C4-2B (cell line): ENCODE results near the gene CDYL.

Source experiments
- H3K27ac ChIP-seq: fragments of 450-650 bp; 2 replicates; pipeline ENCODE4 v1.5.1; 2017
- ZFX ChIP-seq: fragments of 450-650 bp; IDR thresholded peaks from 2 replicates; pipeline ENCODE4 v1.6.1; 2017
- TF ChIP-seq, protein P1 (sequence below): fragments of 450-650 bp; conservative IDR thresholded peaks from 2 replicates; pipeline ENCODE4 v1.5.1; 2017; ENCODE audit warnings: mild to moderate bottlenecking

The CDYL gene

DNA sequence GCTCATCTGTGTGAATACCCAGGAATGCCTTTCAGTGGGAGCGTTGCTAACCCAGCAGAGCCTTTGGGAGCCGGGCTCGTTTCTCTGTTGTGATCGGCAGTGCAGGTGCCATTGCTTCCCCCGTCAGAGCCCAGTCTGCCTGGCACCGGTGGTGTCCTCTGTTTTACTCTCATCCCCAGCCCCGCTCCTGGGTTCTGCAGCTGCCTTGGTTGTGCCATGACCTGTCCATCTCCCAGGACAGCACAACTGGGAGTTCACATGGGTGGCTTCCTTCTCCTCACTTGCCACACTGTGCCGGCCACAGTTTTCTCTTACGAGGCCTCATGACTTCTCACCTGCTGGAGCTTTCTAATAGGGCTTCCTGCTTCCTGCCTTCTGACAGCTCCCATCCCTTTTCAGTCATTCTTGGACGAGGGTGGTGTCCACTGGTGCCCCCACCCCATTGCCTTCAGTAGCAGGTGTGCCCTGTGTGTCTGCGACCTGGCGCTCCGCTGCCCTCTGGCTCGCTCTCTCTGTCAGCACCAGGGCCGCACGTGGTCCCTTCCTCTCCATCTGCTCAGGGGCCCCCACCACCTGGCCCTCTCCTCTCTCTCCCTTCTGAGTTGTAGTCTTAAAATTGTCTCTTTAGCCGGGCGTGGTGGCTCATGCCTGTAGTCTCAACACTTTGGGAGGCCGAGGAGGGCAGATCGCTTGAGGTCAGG lies 116.7 kb downstream of the CDYL start:
- TF ChIP-seq, protein P1, sequence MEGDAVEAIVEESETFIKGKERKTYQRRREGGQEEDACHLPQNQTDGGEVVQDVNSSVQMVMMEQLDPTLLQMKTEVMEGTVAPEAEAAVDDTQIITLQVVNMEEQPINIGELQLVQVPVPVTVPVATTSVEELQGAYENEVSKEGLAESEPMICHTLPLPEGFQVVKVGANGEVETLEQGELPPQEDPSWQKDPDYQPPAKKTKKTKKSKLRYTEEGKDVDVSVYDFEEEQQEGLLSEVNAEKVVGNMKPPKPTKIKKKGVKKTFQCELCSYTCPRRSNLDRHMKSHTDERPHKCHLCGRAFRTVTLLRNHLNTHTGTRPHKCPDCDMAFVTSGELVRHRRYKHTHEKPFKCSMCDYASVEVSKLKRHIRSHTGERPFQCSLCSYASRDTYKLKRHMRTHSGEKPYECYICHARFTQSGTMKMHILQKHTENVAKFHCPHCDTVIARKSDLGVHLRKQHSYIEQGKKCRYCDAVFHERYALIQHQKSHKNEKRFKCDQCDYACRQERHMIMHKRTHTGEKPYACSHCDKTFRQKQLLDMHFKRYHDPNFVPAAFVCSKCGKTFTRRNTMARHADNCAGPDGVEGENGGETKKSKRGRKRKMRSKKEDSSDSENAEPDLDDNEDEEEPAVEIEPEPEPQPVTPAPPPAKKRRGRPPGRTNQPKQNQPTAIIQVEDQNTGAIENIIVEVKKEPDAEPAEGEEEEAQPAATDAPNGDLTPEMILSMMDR: no peak
- no peak for TF ChIP-seq ZFX
- H3K27ac ChIP-seq: no peak overlapping the region

DNA sequence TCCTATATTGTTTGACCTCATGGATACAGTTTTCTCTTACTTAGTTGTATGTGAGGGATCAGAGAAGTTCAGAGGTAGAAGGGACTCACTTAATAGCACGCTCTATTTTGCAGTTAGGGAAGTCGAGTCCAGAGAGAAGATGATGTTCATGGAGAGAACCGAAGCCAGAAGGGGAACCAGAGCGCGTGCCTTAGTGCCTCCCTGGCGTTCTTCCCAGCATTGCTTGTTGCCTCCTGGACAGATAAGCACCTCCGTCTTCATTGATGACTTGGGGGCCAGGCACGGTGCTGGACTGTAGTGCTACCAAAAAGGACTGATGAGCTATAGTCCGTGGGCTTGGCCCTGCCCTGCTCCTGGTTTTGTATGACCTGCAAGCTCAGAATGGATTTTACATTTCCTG lies 117.8 kb downstream of the CDYL start:
- H3K27ac ChIP-seq: no peak overlapping the region

GRCh38 chr6:4895971-4896370 lies 119.8 kb downstream of the CDYL start:
- H3K27ac ChIP-seq: no peak overlapping the region
- TF ChIP-seq, protein P1: no peak
- no peak for TF ChIP-seq ZFX

More for the DNA sequence above, 117.8 kb downstream of the CDYL start:
- TF ChIP-seq ZFX: no peak

DNA sequence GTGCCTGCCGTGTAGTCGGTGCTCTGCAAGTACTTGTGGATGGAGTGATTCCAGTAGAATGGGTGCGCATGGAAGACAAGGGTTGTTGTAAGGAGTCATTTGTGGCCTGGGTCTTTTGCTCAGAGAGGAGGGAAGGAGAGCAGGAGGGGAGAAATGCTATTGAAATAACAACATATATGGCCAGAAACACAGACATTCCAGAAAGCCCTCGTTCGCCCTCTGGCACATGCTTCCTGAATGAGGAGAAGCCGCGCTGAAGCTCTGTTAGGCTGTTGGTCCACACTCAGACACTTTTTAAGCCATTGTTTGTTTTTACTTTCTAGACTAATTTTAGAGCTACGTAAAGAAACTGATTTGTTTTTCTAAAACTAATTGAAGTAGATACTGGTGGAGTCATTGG lies 120.2 kb downstream of the CDYL start:
- no peak overlapping the region for H3K27ac ChIP-seq
- no peak for TF ChIP-seq ZFX
- TF ChIP-seq, protein P1: no peak

- TF ChIP-seq ZFX: no peak
- TF ChIP-seq, protein P1: no peak
- no peak overlapping the region for H3K27ac ChIP-seq
Measured at GRCh38 chr6:4899249-4900034, 123.2 kb downstream of the CDYL start.

GRCh38 chr6:4901386-4902061 lies 125.3 kb downstream of the CDYL start:
- H3K27ac ChIP-seq: no peak overlapping the region
- TF ChIP-seq, protein P1: no peak
- TF ChIP-seq ZFX: no peak

- no peak overlapping the region for H3K27ac ChIP-seq
- TF ChIP-seq ZFX: no peak
- TF ChIP-seq, protein P1: no peak
Measured at GRCh38 chr6:4902363-4902762, 126.2 kb downstream of the CDYL start.
